A673 (cell line): ENCODE data around the gene CEACAM1. TPM values are rescaled to one million over a fixed set of nuclear protein-coding genes. Genes with fewer than 3 reads are reported as not detected.
"Not testable (repeated sequence)": the region's sequence is repeated elsewhere in the genome, so short reads cannot be mapped to it uniquely, and the experiment has no call there.

Experiments
- BruUV-seq: library from RNA; stranded (reverse); fragments of 400-500 nt; replicated peaks from 2 replicates; lab custom pipeline; 2021; lab: Mats Ljungman, UMichigan
- CTCF ChIA-PET: fragments of 300-600 bp; sonication (Branson Sonifier 250); formaldehyde crosslinking; loops from one replicate; lab custom pipeline; 2022; ENCODE audit warnings: antibody characterized with exemption; lab: Charles Lee
- POLR2A ChIA-PET: fragments of 300-600 bp; sonication (Branson Sonifier 250); formaldehyde crosslinking; loops from one replicate; lab custom pipeline; 2022; ENCODE audit warnings: antibody characterized with exemption; ENCODE audit not compliant: low non-redundant PET; lab: Charles Lee
- DNase-seq: peaks from one replicate; pipeline ENCODE4 v3.0.0-alpha.2; 2015; ENCODE audit warnings: low spot score
- H3K27ac ChIP-seq: fragments of 200-600 bp; sonication (generic); 2 replicates; pipeline ENCODE4 v1.5.1; 2016; ENCODE audit warnings: mixed run types, low read depth, mild to moderate bottlenecking, mixed read lengths, antibody characterized with exemption, low read length; ENCODE audit not compliant: poor library complexity, severe bottlenecking
- H3K27me3 ChIP-seq: fragments of 200-600 bp; sonication (generic); replicated peaks from 2 replicates; pipeline ENCODE4 v1.6.1; 2017; ENCODE audit warnings: mixed run types, low read depth, mild to moderate bottlenecking, mixed read lengths, antibody characterized with exemption, low read length; ENCODE audit not compliant: insufficient read depth, poor library complexity
- H3K36me3 ChIP-seq: fragments of 200-600 bp; sonication (generic); 2 replicates; pipeline ENCODE4 v1.6.1; 2016; ENCODE audit warnings: mixed run types, mild to moderate bottlenecking, mixed read lengths, antibody characterized with exemption, low read length; ENCODE audit not compliant: insufficient read depth, poor library complexity, severe bottlenecking
- H3K4me1 ChIP-seq: fragments of 200-600 bp; sonication (generic); 2 replicates; pipeline ENCODE4 v1.6.1; 2017; ENCODE audit warnings: mixed run types, mild to moderate bottlenecking, mixed read lengths, antibody characterized with exemption, low read length; ENCODE audit not compliant: insufficient read depth, poor library complexity, severe bottlenecking
- H3K4me3 ChIP-seq: fragments of 200-600 bp; sonication (generic); 2 replicates; pipeline ENCODE4 v1.5.1; 2016; ENCODE audit warnings: low read depth, mixed run types, mild to moderate bottlenecking, mixed read lengths, low read length; ENCODE audit not compliant: poor library complexity, severe bottlenecking
- H3K9me3 ChIP-seq: fragments of 200-600 bp; sonication (generic); 2 replicates; pipeline ENCODE4 v1.6.1; 2016; ENCODE audit warnings: mixed run types, low read depth, mild to moderate bottlenecking, mixed read lengths, antibody characterized with exemption, low read length; ENCODE audit not compliant: poor library complexity, severe bottlenecking
- CTCF ChIP-seq: fragments of 300-800, 200-600 bp; sonication (generic); conservative IDR thresholded peaks from 2 replicates; pipeline ENCODE4 v1.5.1; 2017; ENCODE audit warnings: low read depth, mild to moderate bottlenecking, antibody characterized with exemption, low read length, moderate library complexity, mixed read lengths
- EZH2 ChIP-seq: fragments of 200-600 bp; sonication (generic); IDR thresholded peaks from 2 replicates; pipeline ENCODE4 v1.6.1; 2017; ENCODE audit warnings: borderline replicate concordance, low read depth, mild to moderate bottlenecking, mixed read lengths, antibody characterized with exemption, low read length; ENCODE audit not compliant: poor library complexity, severe bottlenecking
- intact Hi-C: fragments of 100-400 bp; cut with micrococcal nuclease; formaldehyde crosslinking; loops from one replicate; pipeline ENCODE4 v1.10.0; 2022; ENCODE audit not compliant: unreplicated experiment
- total RNA-seq: library from RNA; stranded (reverse); gene quantifications from 2 replicates; pipeline ENCODE4 v1.2.3, GENCODE V29; 2021

Gene CEACAM1
- total RNA-seq, 1 experiment from 2014 or later: 0.64 TPM

- TF ChIP-seq EZH2 (no peak), CTCF (no peak)
- no peaks in the 10 kb centered on the region for H3K27me3 ChIP-seq
- peaks cover 19% of the 10 kb centered on the region for H3K4me1 ChIP-seq
- peak; percentile 26 for DNase-seq
- no peak overlapping the region for H3K27ac ChIP-seq
- no peak overlapping the region for H3K4me3 ChIP-seq
- no peaks in the 10 kb centered on the region for H3K36me3 ChIP-seq
- ChIA-PET CTCF (no interaction called here), POLR2A (interaction anchor here (0.6 kb wide), 2 partner anchors 19 to 469 kb away, joined by 5 to 6 read pairs; no protein-coding TSS in a partner anchor)
- intact Hi-C loops: no loop called here
- no TSS peak for BruUV-seq
- H3K9me3 ChIP-seq: no peaks in the 10 kb centered on the region
These were observed 61.6 kb downstream of the CEACAM1 start for GRCh38 chr19:42466521-42467182.

DNA sequence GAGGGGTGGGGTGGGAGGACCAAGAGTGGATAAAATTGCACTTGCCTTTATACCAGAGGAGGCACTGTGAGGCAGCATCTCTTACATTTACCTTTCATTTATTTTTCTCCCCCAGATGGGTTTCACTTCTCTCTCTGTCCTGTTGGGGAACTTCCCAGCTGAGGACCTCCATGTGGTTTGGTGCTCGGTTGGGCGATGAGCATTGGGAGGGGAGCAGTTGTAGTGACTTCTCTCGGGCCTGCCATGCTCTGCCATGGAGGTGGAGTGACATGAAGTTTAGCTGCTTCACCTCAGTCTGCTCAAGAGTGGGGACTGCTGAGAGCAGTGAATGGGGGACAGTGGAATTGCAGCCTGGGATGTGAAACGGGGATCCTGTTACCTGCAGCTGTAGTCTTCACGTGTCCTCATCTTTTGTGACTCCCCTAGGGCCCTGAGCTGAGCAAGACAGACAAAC lies 62.4 kb downstream of the CEACAM1 start:
- no peak overlapping the region for H3K4me3 ChIP-seq
- DNase-seq: no peak
- no peaks in the 10 kb centered on the region for H3K27me3 ChIP-seq
- H3K36me3 ChIP-seq: no peaks in the 10 kb centered on the region
- H3K27ac ChIP-seq: no peak overlapping the region
- H3K9me3 ChIP-seq: no peaks in the 10 kb centered on the region
- intact Hi-C loops: no loop called here
- ChIA-PET POLR2A (interaction anchor here (0.6 kb wide), 1 partner anchor 469 kb away, joined by 6 read pairs; no protein-coding TSS in a partner anchor), CTCF (no interaction called here)
- H3K4me1 ChIP-seq: peaks cover 19% of the 10 kb centered on the region
- TF ChIP-seq CTCF (no peak), EZH2 (no peak)
- no TSS peak for BruUV-seq

GRCh38 chr19:42461700-42462324 lies 66.5 kb downstream of the CEACAM1 start:
- BruUV-seq: no TSS peak
- POLR2A ChIA-PET: no interaction called here
- intact Hi-C loops: no loop called here
- TF ChIP-seq CTCF: no peak
- TF ChIP-seq EZH2: no peak
- no peaks in the 10 kb centered on the region for H3K27me3 ChIP-seq
- no peaks in the 10 kb centered on the region for H3K36me3 ChIP-seq
- no peaks in the 10 kb centered on the region for H3K9me3 ChIP-seq
- H3K27ac ChIP-seq: no peak overlapping the region
- CTCF ChIA-PET: no interaction called here
- peaks cover 7% of the 10 kb centered on the region for H3K4me1 ChIP-seq
- DNase-seq: no peak
- no peak overlapping the region for H3K4me3 ChIP-seq

- intact Hi-C loops, H3K4me3 ChIP-seq, H3K4me1 ChIP-seq, DNase-seq, BruUV-seq, H3K27me3 ChIP-seq, POLR2A ChIA-PET, H3K27ac ChIP-seq, H3K9me3 ChIP-seq, H3K36me3 ChIP-seq: not testable (repeated sequence)
- CTCF ChIA-PET: interaction anchor here (0.6 kb wide), 1 partner anchor 23 kb away, joined by 3 read pairs; no protein-coding TSS in a partner anchor
These were observed 67.0 kb downstream of the CEACAM1 start for GRCh38 chr19:42461231-42461630.
